HG03095 (cell line): ENCODE results near the gene SOX1.

Experiments
- ATAC-seq: cut with Tn5 transposase; IDR thresholded peaks from one replicate; pipeline ENCODE4 v1.9.1; 2021; ENCODE audit warnings: moderate library complexity; ENCODE audit not compliant: unreplicated experiment

Gene SOX1

GRCh38 chr13:112105244-112105681, 38.3 kb downstream of the SOX1 start:
- ATAC-seq: no peak

- ATAC-seq: no peak
These were observed 38.9 kb downstream of the SOX1 start for GRCh38 chr13:112105892-112106291.

- no peak for ATAC-seq
These were observed 39.7 kb downstream of the SOX1 start for GRCh38 chr13:112106478-112107141.

- ATAC-seq: no peak
These were observed 40.3 kb downstream of the SOX1 start for GRCh38 chr13:112107289-112107688.

- ATAC-seq: no peak
These were observed 43.5 kb downstream of the SOX1 start for GRCh38 chr13:112110479-112110878.

- ATAC-seq: no peak
These were observed 44.4 kb downstream of the SOX1 start for GRCh38 chr13:112111239-112111857.

- no peak for ATAC-seq
These were observed 45.8 kb downstream of the SOX1 start for GRCh38 chr13:112112534-112113276.

- ATAC-seq: no peak
These were observed 46.4 kb downstream of the SOX1 start for GRCh38 chr13:112113348-112113747.

GRCh38 chr13:112113851-112114250, 46.9 kb downstream of the SOX1 start:
- no peak for ATAC-seq

GRCh38 chr13:112114391-112114790, 47.4 kb downstream of the SOX1 start:
- no peak for ATAC-seq

GRCh38 chr13:112115403-112116091, 48.6 kb downstream of the SOX1 start:
- ATAC-seq: no peak

GRCh38 chr13:112116187-112116950, 49.4 kb downstream of the SOX1 start:
- ATAC-seq: no peak

GRCh38 chr13:112117258-112117954, 50.5 kb downstream of the SOX1 start:
- ATAC-seq: no peak

- no peak for ATAC-seq
These were observed 51.0 kb downstream of the SOX1 start for GRCh38 chr13:112117955-112118302.

- no peak for ATAC-seq
These were observed 51.6 kb downstream of the SOX1 start for GRCh38 chr13:112118451-112119064.

GRCh38 chr13:112119192-112120030, 52.5 kb downstream of the SOX1 start:
- ATAC-seq: no peak

- no peak for ATAC-seq
These were observed 53.1 kb downstream of the SOX1 start for GRCh38 chr13:112120031-112120373.
